ENCODE data around the gene CERCAM.

CERCAM gene

GRCh38 chr9:128394379-128395168, 26.1 kb upstream of the CERCAM start:
- no peak for DNase-seq
- in situ Hi-C loops (cut with HindIII; ENCODE audit: low pct_ligation_motif_present, low sequenced_read_pairs) = no loop called here
- Histone ChIP-seq H3K4me3 (ENCODE audit: low read depth, low read length) (no peak overlapping the region), H3K27ac (no peak overlapping the region), H3K36me3 (replicated peaks) (no peaks in the 10 kb centered on the region), H3K27me3 (replicated peaks) (peaks cover 40% of the 10 kb centered on the region)
- TF ChIP-seq CTCF (IDR thresholded peaks at IDR 0.05; ENCODE audit: low read depth, low read length, missing control alignments) = no peak

DNA sequence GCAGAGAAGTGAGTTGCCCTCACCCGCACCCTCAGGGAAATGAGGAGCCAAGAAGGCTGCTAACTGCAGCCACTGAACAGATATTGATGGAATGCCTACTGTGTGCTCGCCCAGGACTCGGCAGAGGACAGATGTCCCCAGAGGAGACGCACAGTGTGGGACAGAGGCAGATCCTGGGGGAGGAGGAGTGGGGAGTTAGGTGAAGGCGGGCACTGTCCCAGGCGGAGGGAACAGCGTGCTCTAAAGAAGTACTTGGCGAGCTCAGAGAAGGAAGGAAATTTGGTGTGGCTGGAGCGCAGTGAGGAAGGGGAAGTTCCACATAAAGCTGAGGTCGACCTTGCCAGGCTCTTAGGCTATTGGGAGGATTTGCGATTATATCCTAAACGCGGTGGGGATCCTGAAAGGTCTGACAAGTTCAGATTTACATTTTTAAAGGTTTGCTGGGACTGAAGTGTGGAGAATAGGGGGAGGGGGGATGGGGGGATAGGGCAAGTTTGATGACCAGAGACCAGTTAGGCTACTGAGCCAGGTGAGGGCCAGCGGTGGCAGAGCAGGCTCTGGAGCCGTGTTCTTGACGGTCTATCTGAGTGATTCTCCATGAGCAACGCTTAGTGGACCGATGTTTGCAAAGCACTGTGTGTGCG, 23.6 kb upstream of the CERCAM start:
- no peak for DNase-seq
- in situ Hi-C loops (cut with HindIII; ENCODE audit: low pct_ligation_motif_present, low sequenced_read_pairs) = no loop called here
- H3K27ac ChIP-seq = no peak overlapping the region
- TF ChIP-seq CTCF (IDR thresholded peaks at IDR 0.05; ENCODE audit: low read depth, low read length, missing control alignments) = no peak
- peaks cover 38% of the 10 kb centered on the region for H3K27me3 ChIP-seq (replicated peaks)
- no peaks in the 10 kb centered on the region for H3K36me3 ChIP-seq (replicated peaks)
- H3K4me3 ChIP-seq (ENCODE audit: low read depth, low read length) = no peak overlapping the region

DNA sequence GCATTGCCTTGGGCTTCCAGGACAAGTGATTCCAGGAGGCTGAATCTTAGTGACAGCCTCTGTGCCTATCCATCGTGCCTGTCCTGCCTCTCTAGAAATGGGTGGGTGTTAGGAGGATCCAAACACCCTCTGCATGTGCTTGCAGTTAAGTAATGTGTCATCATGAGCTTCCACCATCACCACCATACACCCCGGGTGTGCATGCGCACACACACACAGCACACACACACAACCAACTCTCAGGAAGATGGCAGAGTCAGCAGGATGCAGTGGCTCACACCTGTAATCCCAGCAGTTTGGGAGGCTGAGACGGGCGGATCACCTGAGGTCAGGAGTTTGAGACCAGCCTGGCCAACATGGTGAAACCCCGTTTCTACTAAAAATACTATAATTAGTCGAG, 22.8 kb upstream of the CERCAM start:
- Histone ChIP-seq H3K4me3 (ENCODE audit: low read depth, low read length) (no peak overlapping the region), H3K27ac (no peak overlapping the region), H3K27me3 (replicated peaks) (peaks cover 31% of the 10 kb centered on the region), H3K36me3 (replicated peaks) (no peaks in the 10 kb centered on the region)
- no peak for TF ChIP-seq CTCF (IDR thresholded peaks at IDR 0.05; ENCODE audit: low read depth, low read length, missing control alignments)
- DNase-seq = no peak
- in situ Hi-C loops (cut with HindIII; ENCODE audit: low pct_ligation_motif_present, low sequenced_read_pairs) = no loop called here

DNA sequence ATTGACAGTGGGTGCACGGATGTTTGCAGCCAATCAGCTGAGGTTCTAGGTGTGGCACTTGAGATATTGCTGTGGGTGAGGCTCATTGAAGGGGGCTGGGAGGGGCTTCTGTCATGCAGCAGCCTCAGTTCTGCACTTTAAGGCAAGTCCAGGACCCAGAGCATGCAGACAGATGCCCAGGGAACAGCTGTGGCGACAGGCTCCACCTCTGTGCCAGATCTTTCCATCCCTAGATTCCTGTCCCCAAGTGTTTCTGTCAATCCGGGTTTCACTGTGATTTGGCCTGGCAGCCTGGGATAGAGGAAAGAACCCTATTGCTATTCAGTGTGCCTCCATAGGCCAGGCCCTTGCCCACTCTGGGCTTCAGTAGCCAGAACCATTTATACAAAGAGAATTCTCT, 20.8 kb upstream of the CERCAM start:
- DNase-seq = no peak
- no peak for TF ChIP-seq CTCF (IDR thresholded peaks at IDR 0.05; ENCODE audit: low read depth, low read length, missing control alignments)
- in situ Hi-C loops (cut with HindIII; ENCODE audit: low pct_ligation_motif_present, low sequenced_read_pairs) = no loop called here
- Histone ChIP-seq H3K27ac (no peak overlapping the region), H3K36me3 (replicated peaks) (no peaks in the 10 kb centered on the region), H3K4me3 (ENCODE audit: low read depth, low read length) (no peak overlapping the region), H3K27me3 (replicated peaks) (peaks cover 17% of the 10 kb centered on the region)

DNA sequence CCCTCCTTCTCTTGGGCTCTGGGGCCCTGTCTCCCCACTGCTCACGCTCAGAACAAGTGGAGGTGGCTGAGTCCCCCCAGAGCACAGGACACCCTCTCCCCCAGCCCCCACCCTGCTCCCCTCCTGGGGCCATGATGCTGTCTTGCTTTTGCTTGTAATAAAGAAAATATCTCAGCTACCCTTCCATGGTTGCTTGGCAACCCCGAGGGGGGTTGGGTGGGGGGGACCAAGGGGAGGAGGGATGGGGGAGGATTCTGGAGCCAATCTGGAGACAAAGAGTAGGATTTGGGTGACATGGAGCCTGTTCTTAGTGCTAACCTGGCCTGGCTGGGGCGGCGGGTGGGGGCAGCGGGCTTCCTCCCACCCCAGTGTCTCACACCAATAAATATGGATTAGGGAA, 16.1 kb upstream of the CERCAM start:
- Histone ChIP-seq H3K27ac (no peak overlapping the region), H3K36me3 (replicated peaks) (no peaks in the 10 kb centered on the region), H3K27me3 (replicated peaks) (no peaks in the 10 kb centered on the region), H3K4me3 (ENCODE audit: low read depth, low read length) (no peak overlapping the region)
- DNase-seq = no peak
- TF ChIP-seq CTCF (IDR thresholded peaks at IDR 0.05; ENCODE audit: low read depth, low read length, missing control alignments) = no peak
- in situ Hi-C loops (cut with HindIII; ENCODE audit: low pct_ligation_motif_present, low sequenced_read_pairs) = no loop called here
